HG03280 (cell line): Measurements from ENCODE around the gene EIF3J.
"Not testable (repeated sequence)": the region's sequence is repeated elsewhere in the genome, so short reads cannot be mapped to it uniquely, and the experiment has no call there.

Experiments used
- ATAC-seq: cut with Tn5 transposase; IDR thresholded peaks from one replicate; pipeline ENCODE4 v1.9.1; 2021; ENCODE audit warnings: mild to moderate bottlenecking, moderate library complexity; ENCODE audit not compliant: unreplicated experiment

The EIF3J gene

DNA sequence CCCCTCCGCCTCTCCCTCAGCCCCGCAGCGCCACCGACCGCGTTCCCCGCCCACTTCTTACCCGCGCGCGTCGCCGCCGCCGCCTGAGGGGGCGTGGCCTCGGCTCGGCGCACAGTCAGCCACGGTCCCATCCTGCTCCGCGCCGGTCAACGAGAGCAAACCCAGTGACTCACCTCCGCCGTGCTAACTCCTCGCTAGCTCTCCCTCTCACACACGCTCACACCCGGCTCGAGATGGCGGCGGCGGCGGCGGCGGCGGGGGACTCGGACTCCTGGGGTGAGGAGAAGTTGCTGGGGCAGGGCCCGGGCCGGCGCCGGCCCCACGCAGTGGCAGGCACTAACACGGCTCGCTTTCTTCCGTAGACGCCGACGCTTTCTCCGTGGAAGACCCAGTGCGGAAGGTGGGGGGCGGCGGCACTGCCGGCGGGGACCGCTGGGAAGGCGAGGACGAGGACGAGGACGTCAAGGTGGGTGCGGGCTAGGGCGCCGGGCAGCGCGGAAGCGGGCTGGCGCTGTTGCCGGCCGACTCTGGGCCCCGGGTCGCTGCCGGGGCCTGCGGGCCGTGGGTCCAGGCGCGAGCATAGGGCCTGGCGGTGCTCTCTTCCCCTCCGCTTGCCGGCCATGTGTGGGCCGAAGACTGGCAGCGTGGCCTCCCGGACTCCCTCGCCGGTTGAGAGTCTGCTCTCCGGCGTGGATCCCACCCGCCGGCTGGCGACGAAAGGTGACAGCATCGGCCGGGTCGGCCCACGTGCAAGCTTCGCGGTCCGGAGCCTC is at the start of gene EIF3J:
Gene EIF3J (plus strand): TSS at position 186 of the 773 bp plus-strand sequence. CDS start 48 bp downstream, at position 234.
- peak; percentile 85 for ATAC-seq

- no peak for ATAC-seq
These were observed 47.5 kb upstream of the EIF3J start for GRCh38 chr15:44489464-44489863.

GRCh38 chr15:44490622-44491021 is 46.3 kb upstream of the EIF3J start:
- ATAC-seq: no peak

DNA sequence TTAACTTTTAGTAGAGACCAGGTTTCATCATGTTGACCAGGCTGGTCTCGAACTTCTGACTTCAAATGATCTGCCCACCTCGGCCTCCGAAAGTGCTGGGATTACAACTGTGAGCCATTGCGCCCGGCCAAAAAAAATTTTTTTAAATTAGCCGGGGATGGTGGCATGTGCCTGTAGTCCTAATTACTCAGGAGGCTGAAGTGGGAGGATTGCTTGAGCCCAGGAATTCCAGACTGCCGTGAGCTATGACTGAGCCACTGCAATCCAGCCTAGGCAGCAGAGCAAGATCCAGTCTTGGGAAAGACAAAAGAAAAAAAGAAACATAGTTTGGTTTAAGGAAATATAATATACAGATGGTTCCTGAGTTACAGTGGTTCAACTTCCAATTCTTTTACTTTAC is 44.9 kb upstream of the EIF3J start:
- ATAC-seq: no peak

DNA sequence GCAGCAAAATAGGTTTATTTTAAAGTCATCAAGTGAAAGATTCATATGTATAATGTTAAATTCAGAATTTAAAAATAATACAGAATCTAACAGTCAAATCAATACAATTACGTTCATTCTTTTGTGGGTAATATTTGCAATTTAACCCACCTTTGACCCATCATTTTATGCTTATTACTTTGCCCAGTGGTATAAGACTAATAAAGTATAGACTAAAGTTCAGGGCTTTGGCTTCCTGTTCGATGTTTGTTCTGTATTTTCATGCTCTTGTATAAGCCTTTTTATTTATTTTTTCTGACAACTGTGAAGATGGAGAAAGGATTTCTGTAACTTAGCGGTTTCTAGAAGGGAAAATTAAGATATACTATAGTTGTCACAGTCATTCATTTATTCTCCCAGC is 44.3 kb upstream of the EIF3J start:
- no peak for ATAC-seq

DNA sequence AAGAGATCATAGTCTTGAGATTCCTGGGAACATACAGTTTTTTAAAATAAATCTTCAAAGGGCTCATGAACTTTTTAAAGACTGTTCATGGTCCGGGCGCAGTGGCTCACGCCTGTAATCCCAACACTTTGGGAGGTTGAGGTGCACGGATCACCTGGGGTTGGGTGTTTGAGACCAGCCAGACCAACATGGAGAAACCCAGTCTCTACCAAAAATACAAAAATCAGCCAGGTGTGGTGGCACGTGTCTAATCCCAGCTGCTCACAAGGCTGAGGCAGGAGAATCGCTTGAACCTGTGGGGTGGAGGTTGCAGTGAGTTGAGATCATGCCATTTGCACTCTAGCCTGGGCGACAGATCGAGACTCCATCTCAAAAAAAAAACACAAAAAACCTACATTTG is 41.4 kb upstream of the EIF3J start:
- no peak for ATAC-seq

GRCh38 chr15:44500555-44500954 is 36.4 kb upstream of the EIF3J start:
- no peak for ATAC-seq

DNA sequence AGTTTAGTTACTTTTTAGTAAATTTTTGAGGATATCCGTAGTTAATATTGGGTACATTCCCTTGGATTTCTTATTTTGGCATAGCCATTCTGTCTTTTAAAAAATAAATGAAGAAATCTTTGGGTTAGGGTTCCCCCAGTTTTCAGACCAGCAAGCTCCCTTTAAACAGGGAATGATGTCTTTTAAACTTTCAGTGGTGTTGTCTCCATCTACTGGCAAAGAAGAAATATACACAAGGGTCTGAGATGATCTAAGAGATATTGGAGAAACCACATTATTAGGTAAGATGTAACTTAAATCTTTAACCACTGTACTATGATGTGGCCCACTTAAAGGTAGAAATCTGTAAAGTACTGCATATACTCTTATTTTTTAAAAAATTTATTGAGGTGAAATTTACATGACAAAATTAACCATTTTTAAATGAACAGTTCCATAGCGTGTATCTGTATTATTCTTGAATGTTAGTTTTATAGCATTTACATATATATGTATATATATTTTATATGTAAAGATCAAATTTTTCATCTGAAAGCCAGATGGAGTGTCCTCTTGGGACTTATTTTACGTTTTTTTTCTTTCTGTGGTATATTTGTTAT is 35.1 kb upstream of the EIF3J start:
- ATAC-seq: no peak

- no peak for ATAC-seq
These were observed 20.5 kb upstream of the EIF3J start for GRCh38 chr15:44516436-44516835.

- no peak for ATAC-seq
These were observed 17.4 kb upstream of the EIF3J start for GRCh38 chr15:44519537-44519936.

GRCh38 chr15:44525018-44525417 is 11.9 kb upstream of the EIF3J start:
- no peak for ATAC-seq

DNA sequence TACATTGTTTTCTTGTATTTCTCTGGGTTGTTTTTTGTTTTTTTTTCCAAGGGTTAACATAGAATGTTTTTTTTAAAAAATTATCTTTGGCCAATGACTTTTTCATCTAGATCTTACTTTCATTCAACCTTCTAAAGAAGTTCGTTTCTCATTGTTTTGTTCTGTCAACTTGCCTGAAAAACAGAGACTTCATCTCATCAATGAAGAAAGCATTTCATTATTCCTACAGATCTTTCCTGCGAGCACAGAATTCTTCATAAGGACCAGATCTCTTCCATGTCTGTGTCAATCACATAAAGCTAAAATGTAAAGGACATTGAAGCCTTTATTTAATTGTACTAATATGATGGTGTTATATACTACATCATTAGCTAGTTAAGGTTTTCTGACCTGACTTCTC is 9.7 kb upstream of the EIF3J start:
- no peak for ATAC-seq

DNA sequence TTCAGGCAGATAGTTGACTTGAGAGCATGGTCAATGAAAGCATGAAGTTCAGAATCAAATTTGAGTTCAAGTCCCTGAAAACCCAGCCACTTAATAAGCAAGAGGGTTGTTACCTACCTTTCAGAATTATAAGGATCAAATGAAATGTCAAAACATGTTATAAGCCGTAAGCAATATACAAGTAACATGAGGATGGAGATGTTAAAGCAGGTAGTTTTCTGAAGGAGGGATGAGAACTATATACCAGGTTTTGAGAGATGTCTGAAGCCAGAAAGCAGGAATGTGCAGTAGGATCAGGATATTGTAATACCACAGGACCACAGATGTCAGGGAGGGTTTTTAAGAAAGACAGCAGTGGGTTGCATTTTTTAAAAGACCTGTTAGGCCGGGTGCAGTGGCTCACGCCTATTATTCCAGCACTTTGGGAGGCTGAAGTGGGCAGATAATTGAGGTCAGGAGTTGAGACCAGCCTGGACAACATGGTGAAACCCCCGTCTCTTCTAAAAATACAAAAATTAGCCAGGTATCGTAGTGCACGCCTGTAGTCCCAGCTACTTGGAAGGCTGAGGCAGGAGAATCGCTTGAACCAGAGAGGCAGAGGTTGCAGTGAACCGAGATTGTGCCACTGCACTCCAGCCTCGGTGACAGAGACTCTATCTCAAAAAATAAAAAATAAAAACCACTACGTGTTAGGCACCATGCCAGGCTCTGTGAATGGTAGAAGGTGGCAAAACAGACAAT is 6.9 kb upstream of the EIF3J start:
- no peak for ATAC-seq

DNA sequence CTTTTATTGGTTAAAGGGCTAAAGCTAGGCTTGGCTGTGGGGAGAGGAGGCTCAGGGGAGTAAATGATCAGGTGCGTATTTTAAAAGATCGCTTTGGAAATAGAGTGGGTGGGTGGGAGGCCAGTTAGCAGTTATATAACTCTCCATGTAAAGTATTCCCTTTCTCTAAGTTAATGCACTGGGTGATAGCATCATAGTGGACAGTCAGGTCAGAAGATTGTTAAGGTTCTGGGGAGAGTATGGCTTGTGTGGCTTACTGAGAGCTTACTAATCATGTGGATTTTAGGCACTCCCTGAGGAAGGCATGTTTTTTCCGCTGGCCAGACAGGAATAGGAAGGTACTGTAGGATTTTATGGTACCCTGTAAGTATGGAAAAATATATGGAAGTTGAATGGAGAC is 6.3 kb upstream of the EIF3J start:
- no peak for ATAC-seq

GRCh38 chr15:44532275-44532674 is 4.7 kb upstream of the EIF3J start:
- ATAC-seq: not testable (repeated sequence)

DNA sequence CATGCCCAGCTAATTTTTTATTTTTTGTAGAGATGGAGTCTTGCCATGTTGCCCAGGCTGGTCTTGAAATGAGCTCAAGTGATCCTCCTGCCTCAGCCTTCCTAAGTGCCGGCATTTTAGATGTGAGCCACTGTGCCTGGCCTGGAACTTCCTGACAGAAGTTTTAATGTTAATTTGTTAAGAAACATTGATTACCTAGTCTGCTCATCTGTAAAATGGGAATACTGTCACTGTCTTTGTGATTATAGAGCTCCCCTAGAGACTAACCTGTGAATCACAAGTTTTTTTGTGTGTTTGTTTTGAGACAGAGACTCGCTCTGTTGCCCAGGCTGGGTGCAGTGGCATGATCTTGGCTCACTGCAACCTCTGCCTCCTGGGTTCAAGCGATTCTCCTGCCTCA is 4.3 kb upstream of the EIF3J start:
- no peak for ATAC-seq

- ATAC-seq: no peak
These were observed 1.9 kb upstream of the EIF3J start for GRCh38 chr15:44535092-44535491.

DNA sequence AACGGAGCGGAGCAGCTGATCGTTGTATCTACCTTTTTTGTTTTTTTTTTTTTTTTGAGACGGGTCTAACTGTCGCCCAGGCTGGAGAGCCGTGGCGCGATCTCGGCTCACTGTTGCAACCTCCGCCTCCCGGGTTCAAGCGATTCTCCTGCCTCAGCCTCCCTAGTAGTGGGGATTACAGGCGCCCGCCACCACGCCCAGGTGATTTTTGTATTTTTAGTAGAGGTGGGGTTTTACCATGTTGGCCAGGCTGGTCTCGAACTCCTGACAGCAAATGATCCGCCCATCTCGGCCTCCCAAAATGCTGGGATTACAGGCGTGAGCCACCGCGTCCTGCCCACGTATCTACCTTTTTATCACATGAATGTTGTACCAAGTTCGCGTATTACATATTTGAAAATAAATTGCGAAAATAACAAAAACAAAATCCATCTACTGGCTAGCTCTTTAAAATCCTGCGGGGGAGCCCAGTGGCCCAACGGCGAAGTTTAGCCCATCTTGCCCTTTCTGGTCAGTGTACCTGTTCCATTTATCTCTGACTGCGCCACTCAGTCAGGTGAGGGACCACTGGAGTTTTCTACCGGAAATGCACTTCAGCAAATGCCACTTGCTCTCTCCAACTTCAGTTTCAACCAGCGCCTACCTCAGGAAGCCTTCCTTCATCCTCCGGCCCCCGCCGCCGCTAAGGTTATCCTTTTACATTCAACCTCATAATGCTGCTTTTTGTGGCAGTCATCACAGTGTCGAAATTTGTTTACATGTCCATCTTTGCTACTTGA is 1.2 kb upstream of the EIF3J start:
- ATAC-seq: no peak

DNA sequence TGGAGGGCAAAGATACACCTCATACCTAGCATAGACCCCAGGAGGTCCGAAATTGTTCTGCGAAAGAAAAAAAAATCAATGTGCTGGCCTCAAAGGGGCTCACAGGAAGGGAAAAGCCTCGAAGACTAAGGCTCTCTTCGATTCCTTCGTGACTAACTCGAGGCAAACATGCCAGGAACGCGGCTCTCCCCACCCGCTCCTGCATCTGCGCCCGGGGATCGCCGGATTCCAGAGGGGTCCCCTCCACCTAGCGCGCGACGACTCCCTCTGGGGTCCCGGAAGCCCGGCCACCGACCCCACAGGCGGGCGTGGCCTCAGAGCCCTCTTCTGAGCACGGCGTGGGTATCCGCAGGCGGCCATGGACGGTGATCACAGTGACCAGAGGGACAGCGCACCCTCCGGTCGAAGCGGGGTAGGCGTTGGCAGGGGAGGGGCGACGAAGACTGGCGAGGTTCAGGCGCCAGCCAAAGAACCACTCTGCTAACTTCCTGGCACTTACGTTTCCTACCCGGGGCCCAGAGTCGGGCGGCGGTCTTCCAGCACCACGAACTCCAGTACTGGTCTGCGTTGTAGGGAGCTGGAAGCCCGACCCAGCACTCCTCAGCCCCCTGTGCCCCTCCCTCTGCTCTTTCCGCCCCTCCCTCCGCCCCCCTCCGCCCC is 515 bp upstream of the EIF3J start:
- ATAC-seq: peak; percentile 54

DNA sequence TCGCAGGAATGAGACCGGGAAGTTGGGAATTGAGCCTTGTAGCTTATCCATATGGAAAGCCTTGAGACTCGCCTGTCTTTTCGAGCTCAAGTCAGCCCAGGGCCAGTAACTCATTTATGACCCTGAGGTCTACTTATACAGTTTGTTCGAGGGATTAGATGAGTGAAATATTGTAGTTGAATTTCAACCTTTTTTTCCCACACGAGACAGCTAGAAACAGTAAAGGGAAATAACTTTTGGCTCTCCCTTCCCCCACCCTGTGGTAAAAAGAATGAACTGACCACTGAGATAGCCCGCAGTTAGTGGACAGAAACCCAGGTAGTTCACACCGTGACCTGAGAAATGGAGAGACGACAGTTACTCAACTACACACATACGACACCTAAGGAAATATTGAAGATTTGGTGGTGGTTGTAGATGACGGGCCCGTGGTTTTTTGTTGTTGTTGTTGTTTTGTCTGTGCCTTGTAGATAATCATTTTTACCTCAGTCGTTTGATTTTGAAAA is 841 bp downstream of the EIF3J start:
- no peak for ATAC-seq
